H1 (cell line): ENCODE results near the gene S100A14. TPM values are rescaled to one million over a fixed set of nuclear protein-coding genes. Genes with fewer than 3 reads are reported as not detected.

Experiments used
- CTCF ChIA-PET: fragments of 300-600 bp; sonication (Branson Sonifier 250); formaldehyde crosslinking; loops from one replicate; lab custom pipeline; 2021; ENCODE audit not compliant: partially characterized antibody; lab: Charles Lee
- POLR2A ChIA-PET: fragments of 300-600 bp; sonication (Branson Sonifier 250); formaldehyde crosslinking; loops from one replicate; lab custom pipeline; 2021; ENCODE audit warnings: inconsistent platforms; ENCODE audit not compliant: partially characterized antibody; lab: Charles Lee
- DNase-seq, 2 experiments: peaks; one replicate each; pipeline versions ENCODE4 v3.0.0 to v3.0.0-alpha.2; 2010 to 2022; ENCODE audit warnings: low spot score in 2 of 2, low read depth in 1 of 2, mixed read lengths in 1 of 2
- FAIRE-seq: peaks from 2 replicates; lab custom pipeline; 2011; peaks lifted over from hg19 to GRCh38; lab: Jason Lieb, UNC
- H2AFZ ChIP-seq: 2 replicates; pipeline ENCODE4 v1.8.1; 2012; ENCODE audit warnings: low read length, inconsistent platforms
- H2AK5ac ChIP-seq: 2 replicates; pipeline ENCODE4 v1.6.1; 2013; ENCODE audit warnings: low read depth, low read length
- H2BK120ac ChIP-seq: replicated peaks from 2 replicates; pipeline ENCODE3; 2013; ENCODE audit warnings: low read depth, low read length, inconsistent platforms
- H2BK12ac ChIP-seq: 2 replicates; pipeline ENCODE4 v1.6.1; 2013; ENCODE audit warnings: low read depth, low read length
- H2BK15ac ChIP-seq: 2 replicates; pipeline ENCODE4 v1.6.1; 2013; ENCODE audit warnings: low read length
- H2BK20ac ChIP-seq: 2 replicates; pipeline ENCODE4 v1.6.1; 2013; ENCODE audit warnings: low read length
- H2BK5ac ChIP-seq: 2 replicates; pipeline ENCODE4 v1.6.1; 2013; ENCODE audit warnings: low read depth, low read length
- H3K14ac ChIP-seq: 2 replicates; pipeline ENCODE4 v1.6.1; 2013; ENCODE audit warnings: inconsistent platforms; ENCODE audit not compliant: insufficient read length
- H3K18ac ChIP-seq: 2 replicates; pipeline ENCODE4 v1.6.1; 2013; ENCODE audit warnings: low read length; ENCODE audit errors: extremely low read depth
- H3K23ac ChIP-seq: 2 replicates; pipeline ENCODE4 v1.6.1; 2013; ENCODE audit warnings: inconsistent platforms; ENCODE audit not compliant: insufficient read length
- H3K23me2 ChIP-seq: 2 replicates; pipeline ENCODE4 v1.6.1; 2013; ENCODE audit warnings: low read depth, low read length
- H3K27ac ChIP-seq: 2 replicates; pipeline ENCODE4 v1.6.1; 2011; ENCODE audit warnings: low read depth, low read length, inconsistent platforms
- H3K27me3 ChIP-seq, 4 experiments: replicated peaks in 1 of 4; 1 replicate in 1 of 4; 2 replicates in 3 of 4; pipeline versions ENCODE4 v1.6.1 to v1.8.1; 2011 to 2013; ENCODE audit warnings: low read length in 3 of 4, mild to moderate bottlenecking in 3 of 4, inconsistent platforms in 2 of 4, mixed read lengths in 2 of 4, moderate library complexity in 1 of 4; ENCODE audit not compliant: control insufficient read depth in 3 of 4, insufficient read depth in 3 of 4; ENCODE audit errors: extremely low read depth in 1 of 4
- H3K36me3 ChIP-seq, 4 experiments: 2 replicates each; pipeline versions ENCODE4 v1.6.1 to v1.8.1; 2011 to 2013; ENCODE audit warnings: mild to moderate bottlenecking in 4 of 4, low read length in 3 of 4, moderate library complexity in 2 of 4, control low read depth in 1 of 4, inconsistent platforms in 1 of 4; ENCODE audit not compliant: insufficient read depth in 4 of 4, control insufficient read depth in 2 of 4
- H3K4ac ChIP-seq: replicated peaks from 2 replicates; pipeline ENCODE3; 2013; ENCODE audit warnings: low read length, low read depth, mixed read lengths, inconsistent platforms; ENCODE audit not compliant: insufficient read length
- H3K4me1 ChIP-seq, 4 experiments: replicated peaks in 1 of 4; 1 replicate in 1 of 4; 2 replicates in 3 of 4; pipeline versions ENCODE4 v1.6.1 to v1.8.1; 2011 to 2013; ENCODE audit warnings: low read length in 3 of 4, inconsistent platforms in 2 of 4, mixed read lengths in 1 of 4; ENCODE audit not compliant: insufficient read depth in 4 of 4, control insufficient read depth in 3 of 4
- H3K4me2 ChIP-seq, 2 experiments: 2 replicates each; pipeline versions ENCODE4 v1.6.1 to v1.8.1; 2011 to 2013; ENCODE audit warnings: low read depth in 2 of 2, low read length in 2 of 2, control low read depth in 1 of 2, inconsistent platforms in 1 of 2, mild to moderate bottlenecking in 1 of 2; ENCODE audit not compliant: insufficient read depth in 1 of 2
- H3K4me3 ChIP-seq, 4 experiments: fragments of 200-600, 300-600 bp in 1 of 4; sonication (generic), shearing (Covaris generic), sonication (Bioruptor Twin) in 1 of 4; 2 replicates each; pipeline versions ENCODE4 v1.5.1 to v1.8.1; 2011 to 2016; ENCODE audit warnings: low read length in 4 of 4, low read depth in 3 of 4, control low read depth in 2 of 4, inconsistent platforms in 2 of 4, mild to moderate bottlenecking in 2 of 4, mixed read lengths in 1 of 4, moderate library complexity in 1 of 4; ENCODE audit not compliant: insufficient read depth in 2 of 4; ENCODE audit errors: extremely low read depth in 1 of 4
- H3K56ac ChIP-seq: replicated peaks from 2 replicates; pipeline ENCODE3; 2013; ENCODE audit warnings: low read depth, mild to moderate bottlenecking, mixed read lengths, low read length, inconsistent platforms; ENCODE audit not compliant: insufficient read length
- H3K79me1 ChIP-seq: 2 replicates; pipeline ENCODE4 v1.6.1; 2013; ENCODE audit warnings: low read depth, low read length, control low read depth
- H3K79me2 ChIP-seq, 2 experiments: 2 replicates each; pipeline versions ENCODE4 v1.6.1 to v1.8.1; 2012 to 2013; ENCODE audit warnings: low read length in 2 of 2, mild to moderate bottlenecking in 2 of 2, inconsistent platforms in 1 of 2; ENCODE audit not compliant: insufficient read depth in 2 of 2, control insufficient read depth in 1 of 2
- H3K9ac ChIP-seq, 4 experiments: replicated peaks in 1 of 4; 1 replicate in 1 of 4; 2 replicates in 3 of 4; pipeline versions ENCODE4 v1.6.1 to v1.8.1; 2011 to 2013; ENCODE audit warnings: low read depth in 3 of 4, low read length in 3 of 4, control low read depth in 2 of 4, mild to moderate bottlenecking in 2 of 4, moderate library complexity in 2 of 4, inconsistent platforms in 1 of 4; ENCODE audit errors: extremely low read depth in 1 of 4
- H3K9me3 ChIP-seq, 2 experiments: 2 replicates each; pipeline versions ENCODE4 v1.6.1 to v1.8.1; 2012 to 2013; ENCODE audit warnings: mild to moderate bottlenecking in 2 of 2, moderate library complexity in 2 of 2, control low read depth in 1 of 2, inconsistent platforms in 1 of 2, low read depth in 1 of 2, low read length in 1 of 2, mixed read lengths in 1 of 2; ENCODE audit not compliant: insufficient read depth in 2 of 2
- H4K20me1 ChIP-seq, 2 experiments: replicated peaks in 1 of 2; 2 replicates each; pipeline versions ENCODE3 to v1.8.1; 2011 to 2013; ENCODE audit warnings: inconsistent platforms in 2 of 2, low read length in 2 of 2, mild to moderate bottlenecking in 1 of 2; ENCODE audit not compliant: insufficient read depth in 2 of 2, control insufficient read depth in 1 of 2
- H4K5ac ChIP-seq: 2 replicates; pipeline ENCODE4 v1.6.1; 2013; ENCODE audit warnings: low read length, low read depth, mixed read lengths, inconsistent platforms; ENCODE audit not compliant: insufficient read length
- H4K8ac ChIP-seq: 2 replicates; pipeline ENCODE4 v1.8.0; 2013; ENCODE audit warnings: mild to moderate bottlenecking, moderate library complexity, low read length, inconsistent platforms; ENCODE audit not compliant: insufficient read depth; ENCODE audit errors: extremely low read depth
- H4K91ac ChIP-seq: replicated peaks from 2 replicates; pipeline ENCODE3; 2013; ENCODE audit warnings: low read length, mixed read lengths, inconsistent platforms; ENCODE audit not compliant: insufficient read length
- HDAC2 ChIP-seq, 2 experiments: fragments of 300-600 bp in 1 of 2; sonication (generic) in 1 of 2; IDR thresholded peaks; 2 replicates each; pipeline ENCODE4 v1.6.1; 2011 to 2012; ENCODE audit warnings: low read depth in 2 of 2, low read length in 2 of 2, mild to moderate bottlenecking in 2 of 2, moderate library complexity in 2 of 2, borderline replicate concordance in 1 of 2, inconsistent platforms in 1 of 2
- JUN ChIP-seq: IDR thresholded peaks from 2 replicates; pipeline ENCODE4 v1.6.1; 2011; ENCODE audit warnings: low read depth, mild to moderate bottlenecking, improper control_type of control experiment, low read length
- MAX ChIP-seq: IDR thresholded peaks from 2 replicates; pipeline ENCODE4 v1.6.1; 2012; ENCODE audit warnings: inconsistent platforms
- WGBS, 2 experiments: shearing (Covaris generic) in 1 of 2; methylation state at CpG; one replicate each; pipeline versions ENCODE4 v1.1.6 to v1.1.7; 2013 to 2015; ENCODE audit warnings: low lambda C conversion rate in 2 of 2, mixed read lengths in 2 of 2, inconsistent platforms in 1 of 2, low coverage in 1 of 2, missing lambda C conversion rate in 1 of 2; ENCODE audit not compliant: insufficient replicate concordance in 2 of 2, insufficient coverage in 1 of 2, insufficient read length in 1 of 2; ENCODE audit errors: extremely low coverage in 1 of 2, missing lambda C conversion rate in 1 of 2; 5-methylcytosine and 5-hydroxymethylcytosine counted together
- polyA plus RNA-seq, 7 experiments: library from polyadenylated mRNA; depleted of rRNA in 3 of 7; stranded (reverse) in 5 of 7; unstranded in 2 of 7; fragments of >200 nt in 5 of 7; fragments of 200-250 nt in 2 of 7; gene quantifications; 1 replicate in 5 of 7; 2 replicates in 1 of 7; 4 replicates in 1 of 7; pipeline versions ENCODE4 v1.2.1 to v1.2.3, GENCODE V29; 2011 to 2013; ENCODE audit warnings: missing spikeins in 2 of 7, mixed read lengths in 2 of 7
- total RNA-seq: library from RNA; stranded (reverse); fragmentation: NEBNext Ultra II Directional; extraction: Animal tissue kit (Norgen Biotek cat#: 25700); gene quantifications from 2 replicates; pipeline ENCODE4 v1.2.1, GENCODE V29; 2021

The S100A14 gene
- total and polyA plus RNA-seq, 2 of the 8 experiments (the other 6 are each of a cell fraction or from before 2014, with no cell fraction given), result 1.4 to 5.3 TPM

- Histone ChIP-seq H3K27me3 (no peaks in the 10 kb centered on the region), H3K9ac (no peak overlapping the region), H4K5ac (no peak overlapping the region), H3K14ac (no peak overlapping the region), H3K23ac (no peak overlapping the region), H2BK15ac (no peak overlapping the region), H3K56ac (no peak overlapping the region), H3K4me1 (peaks cover 0 to 3% (median 0%) of the 10 kb centered on the region in 4 experiments; a peak in 1 of 7 replicates), H3K36me3 (peaks cover 28 to 43% (median 40%) of the 10 kb centered on the region in 4 experiments), H3K4me3 (no peak overlapping the region), H3K9me3 (no peaks in the 10 kb centered on the region), H3K4ac (no peak overlapping the region), H3K23me2 (no peaks in the 10 kb centered on the region), H3K79me2 (0 out of 4 replicates have a peak, but pooled peaks cover 0 to under 1% of the 10 kb centered on the region in 2 experiments), H3K18ac (no peak overlapping the region), H3K79me1 (no peaks in the 10 kb centered on the region), H2BK120ac (no peak overlapping the region), H4K91ac (no peak overlapping the region), H2AK5ac (no peak overlapping the region), H2AFZ (no peak overlapping the region), H4K20me1 (peaks cover 5% of the 10 kb centered on the region in 2 experiments), H3K27ac (no peak overlapping the region), H2BK20ac (no peak overlapping the region), H3K4me2 (no peak overlapping the region), H4K8ac (no peak overlapping the region), H2BK12ac (no peak overlapping the region), H2BK5ac (no peak overlapping the region)
- WGBS, 2 experiments, result 87% methylated on average over 5 of the region's 5 CpGs; no CpG with 5 or more reads in 1 of the 2 experiments
- POLR2A ChIA-PET, result interaction anchor here (0.9 to 16.2 kb wide), 13 partner anchors 11 to 330 kb away, joined by 3 to 343 read pairs (median 4); partner anchors contain the start of genes CHTOP, ILF2, JTB and S100A1
- no peak for FAIRE-seq
- TF ChIP-seq JUN (no peak), MAX (no peak), HDAC2 (IDR thresholded peaks at IDR 0.05; ENCODE audit: borderline replicate concordance in 1 of 2, low read depth in 2 of 2, low read length in 2 of 2) (no peak)
- no peak for DNase-seq
- CTCF ChIA-PET, result interaction anchor here (0.8 to 1.9 kb wide), 9 partner anchors 9 to 152 kb away, joined by 3 to 7 read pairs (median 4); partner anchors contain the start of genes CHTOP and S100A13
Observed at GRCh38 chr1:153646672-153647345, 30.7 kb upstream of the S100A14 start.
